Muscle of leg (tissue), 11 donors: ENCODE measurements around the gene GDF10. TPM values are rescaled to one million over a fixed set of nuclear protein-coding genes. Genes with fewer than 3 reads are reported as not detected.

Experiments
- DNase-seq: peaks from one replicate; pipeline ENCODE4 v3.0.0; 2013
- H3K27ac ChIP-seq: one replicate; pipeline ENCODE4 v1.5.1; 2013; ENCODE audit warnings: mild to moderate bottlenecking, low read length, control low read depth
- H3K27me3 ChIP-seq: one replicate; pipeline ENCODE4 v1.6.1; 2013; ENCODE audit warnings: low read length; ENCODE audit not compliant: control insufficient read depth, insufficient read depth
- H3K36me3 ChIP-seq: one replicate; pipeline ENCODE4 v1.6.1; 2013; ENCODE audit warnings: low read length; ENCODE audit not compliant: control insufficient read depth, insufficient read depth
- H3K4me1 ChIP-seq: one replicate; pipeline ENCODE4 v1.6.1; 2013; ENCODE audit warnings: low read length; ENCODE audit not compliant: control insufficient read depth, insufficient read depth
- H3K4me3 ChIP-seq: one replicate; pipeline ENCODE4 v1.5.1; 2013; ENCODE audit warnings: low read length, control low read depth
- H3K9me3 ChIP-seq: replicated peaks from 2 replicates; pipeline ENCODE4 v1.6.1; 2013; ENCODE audit warnings: low read depth, low read length; ENCODE audit not compliant: control insufficient read depth
- WGBS: methylation state at CpG from one replicate; pipeline ENCODE4 v1.1.5; 2013; ENCODE audit warnings: missing lambda C conversion rate; ENCODE audit not compliant: insufficient coverage; 5-methylcytosine and 5-hydroxymethylcytosine counted together
- polyA plus RNA-seq, 8 donors: library from polyadenylated mRNA; unstranded; fragments of 120-200 nt; gene quantifications; one replicate each; pipeline versions ENCODE4 v1.2.1 to v1.2.3, GENCODE V29; 2013; ENCODE audit warnings: inconsistent platforms in 1 of 8, low replicate concordance in 1 of 8; ENCODE audit not compliant: insufficient read length in 8 of 8, insufficient read depth in 1 of 8
- total RNA-seq: library from RNA; stranded (reverse); fragments of 120-200 nt; gene quantifications from one replicate; pipeline ENCODE4 v1.2.4, GENCODE V29; 2013

The GDF10 gene
- total and polyA plus RNA-seq, 9 donors, result 0.08 to 6.1 (median 0.98) TPM

DNA sequence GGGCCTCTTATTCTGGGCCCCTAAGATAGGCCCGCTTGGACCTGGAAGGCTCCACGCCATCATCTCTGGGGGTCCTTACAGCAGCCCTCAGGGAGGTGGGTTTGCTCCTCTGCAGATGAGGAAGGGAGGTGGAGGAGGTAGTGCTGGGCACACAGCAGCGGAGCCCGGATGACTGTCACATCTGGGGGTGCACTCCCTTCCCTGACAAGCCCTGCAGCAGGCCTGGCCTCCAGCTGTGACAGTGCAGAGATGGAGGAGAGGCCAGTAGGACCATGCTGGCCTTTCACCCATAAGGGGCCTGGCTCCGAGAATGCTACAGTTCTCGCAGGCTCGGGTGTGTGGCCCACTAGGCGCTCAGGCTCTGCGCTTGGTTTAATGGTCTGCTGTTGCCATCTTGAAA lies 31.5 kb downstream of the GDF10 start:
- peaks cover 11% of the 10 kb centered on the region for H3K27me3 ChIP-seq
- no peaks in the 10 kb centered on the region for H3K36me3 ChIP-seq
- H3K4me3 ChIP-seq, result no peak overlapping the region
- peaks cover under 1% of the 10 kb centered on the region for H3K4me1 ChIP-seq
- DNase-seq, result no peak
- H3K27ac ChIP-seq, result no peak overlapping the region
- WGBS, result 100% methylated on average over 1 of the region's 9 CpGs
- no peaks in the 10 kb centered on the region for H3K9me3 ChIP-seq

DNA sequence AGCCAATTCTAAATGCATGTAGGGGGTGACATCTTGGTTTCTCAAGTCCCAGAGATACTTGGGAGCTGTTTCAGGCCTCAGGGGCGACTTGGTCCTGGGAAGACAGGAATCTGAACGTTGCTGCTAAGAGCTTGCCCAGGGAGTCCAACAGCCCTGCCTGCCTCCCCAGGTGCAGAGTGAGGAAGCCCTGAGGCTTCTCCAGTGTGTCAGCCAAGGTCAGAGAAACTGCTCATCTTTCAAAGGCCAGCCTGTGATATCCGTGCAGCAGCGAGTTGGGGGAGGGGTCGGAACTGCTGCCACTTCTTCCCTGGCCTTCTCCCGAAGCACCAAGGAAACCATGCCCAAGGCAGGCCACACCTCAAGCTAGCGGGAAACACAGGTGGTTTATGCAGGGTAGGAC lies 32.0 kb downstream of the GDF10 start:
- no peak overlapping the region for H3K4me3 ChIP-seq
- no peaks in the 10 kb centered on the region for H3K36me3 ChIP-seq
- no peak for DNase-seq
- H3K27ac ChIP-seq, result no peak overlapping the region
- peaks cover 11% of the 10 kb centered on the region for H3K27me3 ChIP-seq
- H3K4me1 ChIP-seq, result no peaks in the 10 kb centered on the region
- no peaks in the 10 kb centered on the region for H3K9me3 ChIP-seq
- WGBS, result 55% methylated on average over 5 of the region's 7 CpGs

DNA sequence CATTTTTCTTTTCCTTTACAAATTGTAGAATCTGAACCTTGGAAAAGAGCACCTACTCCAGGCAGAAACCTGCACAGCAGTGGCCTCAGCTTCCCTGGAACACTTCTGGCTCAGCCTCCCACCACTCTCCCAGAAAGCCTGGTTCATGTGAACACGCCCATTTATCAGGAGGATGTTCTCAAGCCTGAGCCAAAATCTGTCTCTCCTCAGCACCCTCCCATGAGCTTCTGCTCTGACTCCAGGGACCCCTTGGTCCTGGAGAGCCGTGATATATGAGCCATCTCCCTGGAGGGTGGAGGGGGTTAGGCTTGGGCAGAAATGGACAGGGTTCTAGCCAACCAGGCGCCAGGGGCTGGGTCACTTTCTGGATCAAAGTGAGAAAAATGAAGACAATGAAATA lies 32.4 kb downstream of the GDF10 start:
- no peak overlapping the region for H3K27ac ChIP-seq
- H3K36me3 ChIP-seq, result no peaks in the 10 kb centered on the region
- H3K4me3 ChIP-seq, result no peak overlapping the region
- H3K27me3 ChIP-seq, result peaks cover 11% of the 10 kb centered on the region
- no peak for DNase-seq
- no peaks in the 10 kb centered on the region for H3K4me1 ChIP-seq
- WGBS, result no CpG with 5 or more reads among the region's 3 CpGs
- no peaks in the 10 kb centered on the region for H3K9me3 ChIP-seq

DNA sequence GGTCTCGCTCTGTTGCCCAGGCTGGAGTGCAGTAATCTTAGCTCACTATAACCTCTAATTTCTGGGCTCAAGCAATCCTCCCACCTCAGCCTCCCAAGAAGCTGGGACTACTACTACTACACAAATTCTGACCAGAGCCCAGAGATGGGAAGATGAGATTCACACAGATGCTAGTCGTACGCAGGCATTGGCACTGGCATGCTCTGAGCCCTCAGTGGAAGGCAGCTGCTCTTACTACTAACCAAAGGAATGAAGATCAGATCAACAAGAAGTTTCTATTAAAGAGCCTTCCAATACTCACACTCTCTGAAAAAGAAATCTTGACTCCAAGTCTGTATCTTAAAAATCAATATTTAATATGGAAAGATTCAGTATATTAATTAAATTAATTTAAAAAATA lies 32.9 kb downstream of the GDF10 start:
- no peak overlapping the region for H3K4me3 ChIP-seq

DNA sequence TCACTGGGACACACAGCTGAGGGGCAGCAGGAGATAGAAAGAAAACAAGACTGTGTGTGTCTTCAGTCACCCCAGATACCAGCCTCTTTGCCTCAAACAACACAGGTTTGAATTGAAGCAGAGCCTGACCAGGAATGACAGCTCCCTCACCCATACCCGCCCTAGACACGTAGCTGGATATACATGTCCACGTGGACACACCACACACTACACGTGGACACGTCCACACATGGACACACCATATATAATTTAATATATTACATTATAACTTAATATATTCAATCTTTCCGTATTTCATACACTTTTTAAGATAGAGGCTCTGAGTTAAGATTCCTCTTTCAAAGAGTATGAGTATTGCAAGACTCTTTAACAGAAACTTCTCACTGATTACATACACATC lies 33.5 kb downstream of the GDF10 start:
- H3K27ac ChIP-seq, result no peak overlapping the region
- H3K9me3 ChIP-seq, result no peaks in the 10 kb centered on the region
- no peaks in the 10 kb centered on the region for H3K36me3 ChIP-seq
- H3K4me3 ChIP-seq, result no peak overlapping the region
- DNase-seq, result no peak
- no CpG with 5 or more reads among the region's 6 CpGs for WGBS
- H3K4me1 ChIP-seq, result no peaks in the 10 kb centered on the region
- H3K27me3 ChIP-seq, result peaks cover 11% of the 10 kb centered on the region

More for the DNA sequence above, 32.9 kb downstream of the GDF10 start:
- no peaks in the 10 kb centered on the region for H3K4me1 ChIP-seq
- H3K9me3 ChIP-seq, result no peaks in the 10 kb centered on the region
- H3K27me3 ChIP-seq, result peaks cover 11% of the 10 kb centered on the region
- H3K27ac ChIP-seq, result no peak overlapping the region
- whole genome bisulfite sequencing, result no CpG with 5 or more reads among the region's 3 CpGs
- no peaks in the 10 kb centered on the region for H3K36me3 ChIP-seq
- no peak for DNase-seq

DNA sequence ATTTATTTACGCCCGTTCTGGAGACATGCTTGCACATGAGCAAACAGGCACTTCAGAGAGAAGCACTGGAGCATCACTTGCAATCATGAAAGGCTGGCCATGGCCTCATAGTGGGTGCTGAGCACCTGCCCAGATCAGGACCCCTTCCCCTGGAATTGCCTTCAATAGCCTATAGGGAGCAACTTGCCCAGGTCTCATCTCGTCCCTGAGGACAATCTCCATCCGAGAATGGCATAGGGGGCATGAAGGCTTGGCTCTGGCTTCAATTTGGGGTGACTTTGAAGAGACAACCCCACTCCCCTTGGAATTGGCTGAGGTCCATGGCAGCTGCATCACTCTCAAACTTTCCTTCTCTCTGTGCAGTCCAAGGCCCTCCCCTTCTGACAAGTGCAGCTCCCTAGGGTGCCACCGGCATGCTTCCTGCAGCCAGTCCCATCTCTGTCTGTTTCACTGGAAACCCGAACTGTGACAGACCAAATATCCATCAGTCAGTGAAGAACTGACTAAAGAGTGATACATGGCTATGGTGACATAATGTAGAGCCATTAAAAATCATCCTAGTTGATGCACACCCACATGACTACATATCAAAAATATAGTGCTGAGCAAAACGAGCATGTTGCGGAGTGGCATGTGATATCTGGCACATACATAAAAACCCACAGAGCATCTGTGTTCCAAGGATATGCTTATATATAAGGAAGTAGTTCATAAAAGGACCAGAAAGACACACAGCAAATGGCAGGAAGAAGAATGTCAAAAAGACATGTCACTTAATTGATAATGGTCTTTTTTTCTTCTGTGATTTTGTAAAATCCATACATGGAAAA lies 34.7 kb downstream of the GDF10 start:
- no peak for DNase-seq
- Histone ChIP-seq H3K4me1 (no peaks in the 10 kb centered on the region), H3K9me3 (no peaks in the 10 kb centered on the region), H3K4me3 (no peak overlapping the region), H3K27me3 (peaks cover 13% of the 10 kb centered on the region), H3K27ac (no peak overlapping the region), H3K36me3 (no peaks in the 10 kb centered on the region)
- WGBS, result 75% methylated on average over 2 of the region's 8 CpGs

DNA sequence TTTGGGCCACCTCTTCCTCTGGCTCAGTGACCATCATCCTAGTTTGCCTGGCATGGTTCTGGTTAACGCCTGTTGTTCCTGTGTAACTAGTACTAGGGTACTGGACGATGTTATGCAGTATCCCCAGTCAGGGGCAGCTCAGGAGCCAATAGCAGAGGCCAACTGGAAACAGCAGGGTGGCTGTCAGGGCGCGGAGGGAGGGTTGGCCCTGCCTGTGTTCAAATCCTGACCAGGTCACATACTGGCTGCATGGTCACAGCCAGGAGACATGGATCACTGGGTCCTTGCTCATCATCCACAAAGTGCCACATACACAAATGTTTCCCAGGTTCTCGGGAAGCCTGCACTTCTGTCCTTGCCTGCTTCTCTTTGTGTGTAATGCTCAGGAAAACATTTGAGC lies 35.9 kb downstream of the GDF10 start:
- 85% methylated on average over 5 of the region's 5 CpGs for WGBS
- Histone ChIP-seq H3K4me3 (no peak overlapping the region), H3K27ac (no peak overlapping the region), H3K4me1 (no peaks in the 10 kb centered on the region), H3K9me3 (no peaks in the 10 kb centered on the region), H3K27me3 (peaks cover 16% of the 10 kb centered on the region), H3K36me3 (no peaks in the 10 kb centered on the region)
- DNase-seq, result no peak

DNA sequence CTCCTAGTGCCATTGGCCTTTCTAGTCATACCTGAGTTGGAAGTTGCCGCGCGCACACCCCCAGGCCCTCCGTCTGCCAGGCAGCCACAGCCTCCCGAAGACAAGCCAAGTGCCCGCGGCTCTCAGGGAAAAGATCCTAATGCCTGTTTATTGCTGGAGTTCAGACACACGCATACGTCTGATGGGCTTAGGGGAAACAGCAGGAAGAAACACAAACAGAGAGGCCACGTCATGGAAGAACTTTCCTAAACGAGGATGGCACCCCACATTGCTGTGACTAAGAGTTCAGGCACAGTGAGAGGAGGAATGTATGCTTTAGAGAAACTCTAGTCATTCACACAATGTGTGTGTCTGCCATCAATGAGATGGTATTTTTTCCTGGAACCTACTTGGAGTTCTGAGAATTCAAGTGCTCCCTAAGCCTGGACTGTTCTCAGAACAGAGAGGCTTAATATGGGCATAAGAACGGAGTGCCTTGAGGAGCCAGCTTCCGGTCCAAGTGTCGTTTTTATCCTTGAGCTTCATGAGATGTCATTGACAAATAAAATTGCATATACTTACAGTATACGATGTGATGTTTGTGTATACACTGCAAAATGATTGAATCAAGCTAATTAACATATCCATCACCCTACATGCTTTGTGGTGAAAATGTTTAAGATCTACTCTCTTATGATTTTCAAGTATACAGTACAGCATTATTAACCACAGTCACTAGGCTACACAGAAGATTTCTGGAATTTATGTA lies 36.6 kb downstream of the GDF10 start:
- no peaks in the 10 kb centered on the region for H3K9me3 ChIP-seq
- 68% methylated on average over 9 of the region's 15 CpGs for WGBS
- H3K4me1 ChIP-seq, result no peaks in the 10 kb centered on the region
- no peaks in the 10 kb centered on the region for H3K36me3 ChIP-seq
- peaks cover 16% of the 10 kb centered on the region for H3K27me3 ChIP-seq
- H3K4me3 ChIP-seq, result no peak overlapping the region
- no peak overlapping the region for H3K27ac ChIP-seq
- DNase-seq, result no peak

DNA sequence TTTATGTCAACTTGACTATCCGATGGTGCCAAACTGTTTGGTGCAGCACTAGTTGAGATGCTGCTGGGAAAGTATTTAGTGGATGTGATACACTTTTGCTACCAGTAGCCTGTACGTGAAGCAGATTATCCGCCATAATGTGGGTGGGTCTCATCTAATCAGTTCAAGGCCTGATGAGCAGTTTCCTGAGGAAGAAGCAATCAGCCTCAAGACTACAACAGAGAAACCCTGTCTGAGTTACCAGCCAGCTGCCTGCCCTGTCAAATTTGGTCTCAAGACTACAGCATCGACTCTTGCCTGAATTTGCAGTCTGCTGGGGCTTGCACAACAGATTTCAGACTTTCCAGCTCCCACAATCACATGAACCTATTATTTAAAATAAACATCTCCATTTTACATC lies 37.3 kb downstream of the GDF10 start:
- Histone ChIP-seq H3K9me3 (no peaks in the 10 kb centered on the region), H3K4me3 (no peak overlapping the region), H3K4me1 (no peaks in the 10 kb centered on the region), H3K36me3 (no peaks in the 10 kb centered on the region), H3K27me3 (peaks cover 13% of the 10 kb centered on the region), H3K27ac (no peak overlapping the region)
- 80% methylated on average over 2 of the region's 4 CpGs for WGBS
- DNase-seq, result no peak

DNA sequence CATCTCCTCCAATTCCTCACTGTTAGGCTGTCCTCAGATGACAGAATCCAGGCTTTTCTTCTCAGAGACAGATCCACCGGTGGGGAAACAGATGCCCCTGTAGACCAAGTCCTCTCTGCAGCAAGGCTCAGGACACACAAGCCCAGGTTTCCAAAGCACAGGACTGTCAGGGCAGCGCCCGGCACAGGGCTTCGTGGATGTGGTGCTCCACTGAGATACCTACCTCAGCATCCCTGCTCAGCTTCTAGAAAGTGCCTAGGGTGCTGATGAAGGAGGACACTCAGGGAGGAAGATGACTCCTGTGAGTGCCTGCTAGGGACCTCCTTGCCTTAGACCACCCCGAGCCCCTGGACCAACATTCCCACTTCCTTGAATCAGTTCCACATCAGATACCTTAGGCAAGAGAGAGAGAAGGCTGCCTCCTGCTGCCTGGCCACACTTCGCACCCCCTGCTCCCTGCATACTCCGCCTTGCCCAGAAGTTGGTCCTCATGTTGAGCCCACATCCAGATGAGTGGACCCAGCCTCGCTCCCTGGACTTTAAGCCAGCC lies 39.3 kb downstream of the GDF10 start:
- no peaks in the 10 kb centered on the region for H3K36me3 ChIP-seq
- peaks cover 13% of the 10 kb centered on the region for H3K27me3 ChIP-seq
- H3K4me1 ChIP-seq, result no peaks in the 10 kb centered on the region
- no peak overlapping the region for H3K27ac ChIP-seq
- no peak for DNase-seq
- H3K4me3 ChIP-seq, result no peak overlapping the region
- WGBS, result 82% methylated on average over 5 of the region's 8 CpGs
- H3K9me3 ChIP-seq, result no peaks in the 10 kb centered on the region
